AG04449 (cell line): Measurements from ENCODE around the gene ABR.
"Not testable (repeated sequence)": the region's sequence is repeated elsewhere in the genome, so short reads cannot be mapped to it uniquely, and the experiment has no call there.

Experiments
- CTCF ChIA-PET: fragments of 350-600 bp; formaldehyde crosslinking; extraction: SDS; loops from one replicate; lab custom pipeline; 2021; ENCODE audit warnings: antibody characterized with exemption; lab: Yijun Ruan, JAX
- POLR2A ChIA-PET: fragments of 400-600, 350-600 bp; formaldehyde crosslinking; extraction: SDS; loops from one replicate; lab custom pipeline; 2020; ENCODE audit warnings: antibody characterized with exemption, inconsistent platforms; lab: Yijun Ruan, JAX
- DNase-seq: peaks from one replicate; pipeline ENCODE4 v3.0.0-alpha.2; 2010; ENCODE audit warnings: low read depth, low spot score
- H3K4me3 ChIP-seq: 2 replicates; pipeline ENCODE4 v1.5.1; 2011; ENCODE audit warnings: low read depth, mild to moderate bottlenecking, control low read depth, low read length
- CTCF ChIP-seq: IDR thresholded peaks from one replicate; pipeline ENCODE4 v1.5.1; 2011; ENCODE audit warnings: mild to moderate bottlenecking, moderate library complexity, low read length, control low read depth, inconsistent platforms; ENCODE audit not compliant: insufficient read depth; ENCODE audit errors: missing control alignments

Gene ABR

GRCh38 chr17:976312-976711, 203.5 kb downstream of the ABR start:
- TF ChIP-seq CTCF, result no peak
- CTCF ChIA-PET, result interaction anchor here (1.3 to 3.6 kb wide), 5 partner anchors 11 to 180 kb away, joined by 4 to 15 read pairs (median 5); no protein-coding TSS in a partner anchor
- POLR2A ChIA-PET, result no interaction called here
- no peak for DNase-seq
- H3K4me3 ChIP-seq, result peak overlapping the region; percentile 87

GRCh38 chr17:975371-975915, 204.3 kb downstream of the ABR start:
- TF ChIP-seq CTCF, result no peak
- no peak for DNase-seq
- H3K4me3 ChIP-seq, result peak overlapping the region; percentile 4
- CTCF ChIA-PET, result interaction anchor here (0.6 to 3.6 kb wide), 9 partner anchors 10 to 237 kb away, joined by 3 to 15 read pairs (median 5); no protein-coding TSS in a partner anchor
- POLR2A ChIA-PET, result interaction anchor here (1.4 kb wide), 1 partner anchor 48 kb away, joined by 3 read pairs; no protein-coding TSS in a partner anchor

GRCh38 chr17:974778-975177, 205.0 kb downstream of the ABR start:
- not testable (repeated sequence) for DNase-seq, H3K4me3 ChIP-seq
- CTCF ChIA-PET, result interaction anchor here (0.9 to 3.6 kb wide), 7 partner anchors 9 to 194 kb away, joined by 3 to 15 read pairs (median 3); no protein-coding TSS in a partner anchor
- POLR2A ChIA-PET, result interaction anchor here (1.4 to 1.6 kb wide), 2 partner anchors 23 to 47 kb away, joined by 3 to 4 read pairs; no protein-coding TSS in a partner anchor

- no peak overlapping the region for H3K4me3 ChIP-seq
- DNase-seq, result no peak
- CTCF ChIA-PET, result interaction anchor here (0.6 to 3.6 kb wide), 5 partner anchors 8 to 1038 kb away, joined by 3 to 15 read pairs (median 4); no protein-coding TSS in a partner anchor
- TF ChIP-seq CTCF, result no peak
- POLR2A ChIA-PET, result interaction anchor here (0.6 to 1.6 kb wide), 4 partner anchors 19 to 189 kb away, joined by 4 to 5 read pairs (median 4); no protein-coding TSS in a partner anchor
These were observed 206.7 kb downstream of the ABR start for GRCh38 chr17:973053-973452.

- CTCF ChIA-PET, result interaction anchor here (1.3 kb wide), 1 partner anchor 183 kb away, joined by 3 read pairs; no protein-coding TSS in a partner anchor
- DNase-seq, H3K4me3 ChIP-seq, POLR2A ChIA-PET: not testable (repeated sequence)
These were observed 207.9 kb downstream of the ABR start for GRCh38 chr17:971861-972260.

GRCh38 chr17:970364-970763, 209.4 kb downstream of the ABR start:
- DNase-seq, result no peak
- peak overlapping the region; percentile 43 for H3K4me3 ChIP-seq
- TF ChIP-seq CTCF, result no peak
- ChIA-PET POLR2A (no interaction called here), CTCF (interaction anchor here (0.9 to 1.5 kb wide), 3 partner anchors 9 to 27 kb away, joined by 3 to 4 read pairs (median 4); partner anchors contain the start of gene TIMM22)

GRCh38 chr17:969811-970355, 209.9 kb downstream of the ABR start:
- ChIA-PET POLR2A (no interaction called here), CTCF (interaction anchor here (0.9 to 1.5 kb wide), 3 partner anchors 8 to 27 kb away, joined by 3 to 4 read pairs (median 4); partner anchors contain the start of gene TIMM22)
- DNase-seq, result no peak
- peak overlapping the region; percentile 43 for H3K4me3 ChIP-seq
- no peak for TF ChIP-seq CTCF
